SK-N-SH treated with all-trans-retinoic acid at 6 μM for 48 hours (cell line): ENCODE measurements around the gene KCNK2.

Experiments
- ARNTL ChIP-seq: fragments of 450-650 bp; formaldehyde crosslinking; IDR thresholded peaks from 2 replicates; pipeline ENCODE4 v1.5.0; 2020; ENCODE audit warnings: low read depth, mild to moderate bottlenecking, moderate library complexity, borderline replicate concordance
- GLIS3 ChIP-seq: fragments of 250-450 bp; sonication (Bioruptor Pico); IDR thresholded peaks from 2 replicates; pipeline ENCODE4 v1.5.0; 2020; ENCODE audit warnings: mild to moderate bottlenecking, moderate library complexity
- OSR1 ChIP-seq: fragments of 250-450 bp; sonication (Bioruptor Pico); IDR thresholded peaks from 2 replicates; pipeline ENCODE4 v1.8.0; 2022; ENCODE audit warnings: moderate library complexity, mild to moderate bottlenecking, inconsistent platforms
- PPARA ChIP-seq: fragments of 250-450 bp; sonication (Bioruptor Pico); IDR thresholded peaks from 2 replicates; pipeline ENCODE4 v1.5.0; 2020; ENCODE audit warnings: mild to moderate bottlenecking, borderline replicate concordance
- ZC3H10 ChIP-seq: fragments of 250-450 bp; sonication (Bioruptor Pico); IDR thresholded peaks from 2 replicates; pipeline ENCODE4 v1.5.1; 2021; ENCODE audit warnings: mild to moderate bottlenecking, moderate library complexity
- ZFP30 ChIP-seq: fragments of 450-650 bp; formaldehyde crosslinking; IDR thresholded peaks from 2 replicates; pipeline ENCODE4 v1.5.0; 2022; ENCODE audit warnings: mild to moderate bottlenecking, moderate library complexity
- TF ChIP-seq, protein P1 (sequence below): fragments of 250-450 bp; sonication (Bioruptor Pico); IDR thresholded peaks from 2 replicates; pipeline ENCODE4 v1.5.1; 2021; ENCODE audit warnings: mild to moderate bottlenecking, moderate library complexity
- TF ChIP-seq, protein P2 (sequence below): fragments of 250-450 bp; sonication (Bioruptor Pico); IDR thresholded peaks from 2 replicates; pipeline ENCODE4 v1.8.0; 2020; ENCODE audit warnings: mild to moderate bottlenecking, moderate library complexity, borderline replicate concordance

DNA sequence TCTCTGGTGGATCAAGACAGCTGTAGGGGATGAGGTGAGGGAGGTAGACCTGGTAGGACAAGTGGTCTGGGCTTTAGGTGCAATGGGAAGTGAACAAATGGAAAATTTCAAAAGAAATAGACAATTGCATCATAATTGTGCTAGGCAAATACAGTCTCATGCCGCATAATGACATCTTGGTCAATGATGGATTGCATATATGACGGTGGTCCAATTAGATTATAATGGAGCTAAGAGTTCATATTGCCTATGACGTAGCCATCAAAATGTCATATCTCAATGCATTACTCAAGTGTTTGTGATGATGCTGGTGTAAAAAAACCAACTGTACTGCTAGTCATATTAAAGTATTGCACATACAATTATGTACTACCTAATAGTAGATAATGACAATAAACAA, 19.0 kb downstream of the KCNK2 start:
- TF ChIP-seq, protein P1, sequence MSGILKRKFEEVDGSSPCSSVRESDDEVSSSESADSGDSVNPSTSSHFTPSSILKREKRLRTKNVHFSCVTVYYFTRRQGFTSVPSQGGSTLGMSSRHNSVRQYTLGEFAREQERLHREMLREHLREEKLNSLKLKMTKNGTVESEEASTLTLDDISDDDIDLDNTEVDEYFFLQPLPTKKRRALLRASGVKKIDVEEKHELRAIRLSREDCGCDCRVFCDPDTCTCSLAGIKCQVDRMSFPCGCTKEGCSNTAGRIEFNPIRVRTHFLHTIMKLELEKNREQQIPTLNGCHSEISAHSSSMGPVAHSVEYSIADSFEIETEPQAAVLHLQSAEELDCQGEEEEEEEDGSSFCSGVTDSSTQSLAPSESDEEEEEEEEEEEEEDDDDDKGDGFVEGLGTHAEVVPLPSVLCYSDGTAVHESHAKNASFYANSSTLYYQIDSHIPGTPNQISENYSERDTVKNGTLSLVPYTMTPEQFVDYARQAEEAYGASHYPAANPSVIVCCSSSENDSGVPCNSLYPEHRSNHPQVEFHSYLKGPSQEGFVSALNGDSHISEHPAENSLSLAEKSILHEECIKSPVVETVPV (CRISPR knock-in tag), result no peak
- no peak for TF ChIP-seq PPARA (CRISPR knock-in tag)
- TF ChIP-seq ZC3H10 (CRISPR knock-in tag), result no peak
- TF ChIP-seq, protein P2, sequence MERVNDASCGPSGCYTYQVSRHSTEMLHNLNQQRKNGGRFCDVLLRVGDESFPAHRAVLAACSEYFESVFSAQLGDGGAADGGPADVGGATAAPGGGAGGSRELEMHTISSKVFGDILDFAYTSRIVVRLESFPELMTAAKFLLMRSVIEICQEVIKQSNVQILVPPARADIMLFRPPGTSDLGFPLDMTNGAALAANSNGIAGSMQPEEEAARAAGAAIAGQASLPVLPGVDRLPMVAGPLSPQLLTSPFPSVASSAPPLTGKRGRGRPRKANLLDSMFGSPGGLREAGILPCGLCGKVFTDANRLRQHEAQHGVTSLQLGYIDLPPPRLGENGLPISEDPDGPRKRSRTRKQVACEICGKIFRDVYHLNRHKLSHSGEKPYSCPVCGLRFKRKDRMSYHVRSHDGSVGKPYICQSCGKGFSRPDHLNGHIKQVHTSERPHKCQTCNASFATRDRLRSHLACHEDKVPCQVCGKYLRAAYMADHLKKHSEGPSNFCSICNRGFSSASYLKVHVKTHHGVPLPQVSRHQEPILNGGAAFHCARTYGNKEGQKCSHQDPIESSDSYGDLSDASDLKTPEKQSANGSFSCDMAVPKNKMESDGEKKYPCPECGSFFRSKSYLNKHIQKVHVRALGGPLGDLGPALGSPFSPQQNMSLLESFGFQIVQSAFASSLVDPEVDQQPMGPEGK, result no peak
- no peak for TF ChIP-seq OSR1 (CRISPR knock-in tag)
- TF ChIP-seq GLIS3 (CRISPR knock-in tag), result no peak
- TF ChIP-seq ZFP30 (CRISPR knock-in tag), result no peak
- no peak for TF ChIP-seq ARNTL (CRISPR knock-in tag)
